Lung microvascular endothelial cell (primary cell): ENCODE results near the gene CCDC102B. TPM values are rescaled to one million over a fixed set of nuclear protein-coding genes. Genes with fewer than 3 reads are reported as not detected.
"Not testable (repeated sequence)": the region's sequence is repeated elsewhere in the genome, so short reads cannot be mapped to it uniquely, and the experiment has no call there.

Experiments
- DNase-seq, 2 donors: peaks; one replicate each; pipeline versions ENCODE4 v3.0.0 to v3.0.0-alpha.2; 2010; ENCODE audit warnings: low read depth in 2 of 2
- total RNA-seq: library from RNA; depleted of rRNA; stranded (reverse); fragments of >200 nt; gene quantifications from 2 replicates; pipeline ENCODE4 v1.2.1, GENCODE V29; 2014

Gene CCDC102B
- total RNA-seq = 13.1 and 17.7 TPM in 2 replicates

DNA sequence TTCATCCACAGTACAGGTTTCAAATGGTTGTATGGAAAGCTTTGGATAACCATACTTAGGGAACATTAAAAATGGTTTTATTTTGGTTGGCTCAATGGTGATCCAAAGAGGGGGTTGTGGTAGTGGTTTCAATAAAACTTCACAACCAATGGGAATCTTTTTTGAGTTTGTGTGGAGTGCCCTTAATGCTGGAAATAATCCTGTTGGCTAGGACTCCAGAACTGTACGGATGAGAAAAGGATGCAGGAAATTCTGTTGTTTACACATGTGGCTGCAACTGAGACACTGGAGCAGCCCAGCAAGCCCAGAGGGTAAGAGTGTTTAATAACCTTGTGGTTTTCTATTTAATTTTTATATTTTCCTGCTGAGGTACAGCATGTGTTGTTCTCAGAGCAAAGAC is at the start of gene CCDC102B:
Gene CCDC102B (plus strand): TSS at position 210 of the 400 bp plus-strand sequence. CDS start 38,684 bp downstream, outside the sequence.
- DNase-seq = peak; percentile 93

GRCh38 chr18:68757126-68757525 is 40.8 kb upstream of the CCDC102B start:
- DNase-seq = no peak

DNA sequence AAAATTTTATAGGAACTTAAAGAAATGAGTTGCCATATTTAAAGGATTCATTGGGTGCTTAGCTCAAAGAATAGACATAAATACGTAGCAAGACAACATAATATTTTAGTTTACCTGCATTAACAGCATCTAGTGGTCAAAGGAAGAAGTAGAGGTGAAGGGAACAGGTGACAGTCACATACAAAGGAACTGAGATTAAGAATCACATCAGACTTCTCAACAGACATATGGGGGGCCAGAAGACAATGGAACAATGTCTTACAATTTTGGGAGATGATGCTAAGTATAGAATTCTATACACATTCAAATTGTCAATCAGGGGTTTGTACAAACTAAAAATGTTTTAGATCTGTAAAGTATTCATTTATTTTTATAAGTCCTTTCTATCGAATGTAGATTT is 38.6 kb upstream of the CCDC102B start:
- no peak for DNase-seq

GRCh38 chr18:68763083-68763482 is 34.8 kb upstream of the CCDC102B start:
- peak in 1 of 2 donors; percentile 72 for DNase-seq

DNA sequence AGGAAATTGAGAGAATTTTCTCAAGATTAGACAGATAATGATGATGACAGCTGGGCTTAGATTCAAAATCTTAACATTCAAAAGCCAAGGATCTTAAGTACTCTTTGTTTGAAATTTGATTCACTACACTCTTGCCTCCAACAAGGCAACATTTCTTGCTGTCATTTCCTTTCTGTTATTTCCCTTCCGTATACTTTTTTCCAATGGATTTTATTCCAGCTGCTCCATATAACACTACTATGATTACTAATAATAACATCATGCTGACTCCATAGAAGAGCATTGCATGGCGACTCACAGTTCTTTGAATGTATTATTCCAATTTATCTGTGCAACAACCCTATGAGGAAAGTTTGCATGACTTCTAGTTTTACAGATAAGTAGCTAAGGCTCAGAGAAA is 33.9 kb upstream of the CCDC102B start:
- peak in 1 of 2 donors; percentile 51 for DNase-seq

DNA sequence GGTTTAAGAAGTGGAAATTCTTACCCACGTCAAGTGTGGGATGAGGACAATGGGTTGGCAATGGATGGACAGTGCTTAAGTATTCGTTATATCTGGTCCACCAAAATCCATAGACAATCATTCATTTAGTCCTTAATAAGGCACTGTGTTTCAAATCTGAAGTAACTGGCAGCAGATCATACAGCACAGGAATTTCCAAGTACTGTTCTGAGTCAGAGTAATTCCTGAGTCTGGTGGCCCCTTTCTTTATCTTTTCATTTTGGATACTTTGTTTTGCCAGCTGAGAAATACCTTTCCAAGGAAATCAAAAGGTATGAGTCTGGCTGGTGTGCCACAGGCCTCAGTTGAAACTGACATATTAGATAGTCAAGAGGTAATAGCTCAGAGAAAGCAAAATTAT is 31.4 kb upstream of the CCDC102B start:
- no peak for DNase-seq

GRCh38 chr18:68769461-68769860 is 28.4 kb upstream of the CCDC102B start:
- DNase-seq = no peak

GRCh38 chr18:68772268-68772667 is 25.6 kb upstream of the CCDC102B start:
- peak in 1 of 2 donors; percentile 10 for DNase-seq

DNA sequence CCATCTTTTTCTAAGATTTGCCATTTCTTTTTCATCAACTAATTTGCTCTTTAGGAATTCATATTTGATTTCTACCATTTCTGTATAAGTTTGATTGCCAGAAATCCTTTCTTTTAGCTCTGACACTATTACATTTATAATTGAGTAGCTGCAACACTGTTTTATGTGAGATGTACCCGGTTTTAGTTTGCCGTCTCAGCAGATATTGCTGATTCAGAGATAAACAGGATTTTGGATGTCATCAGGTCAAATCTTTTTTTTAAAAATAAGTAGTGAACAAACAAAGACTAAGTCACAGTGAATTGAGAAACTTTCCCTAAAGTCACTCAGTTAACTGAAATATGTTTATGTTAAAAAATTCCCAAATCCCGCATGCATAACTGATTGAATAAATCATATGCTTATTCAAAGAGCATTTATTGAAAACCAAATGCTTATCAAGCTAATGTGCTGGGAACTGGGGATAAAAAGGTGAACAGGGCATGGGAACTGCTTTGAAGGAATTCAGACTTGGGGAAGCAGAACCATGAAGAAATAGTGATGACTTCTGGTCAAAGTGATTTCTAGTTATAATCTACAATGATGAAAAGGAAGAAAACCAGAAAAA is 19.5 kb upstream of the CCDC102B start:
- no peak for DNase-seq

- no peak for DNase-seq
These were observed 18.7 kb upstream of the CCDC102B start for GRCh38 chr18:68779169-68779568.

DNA sequence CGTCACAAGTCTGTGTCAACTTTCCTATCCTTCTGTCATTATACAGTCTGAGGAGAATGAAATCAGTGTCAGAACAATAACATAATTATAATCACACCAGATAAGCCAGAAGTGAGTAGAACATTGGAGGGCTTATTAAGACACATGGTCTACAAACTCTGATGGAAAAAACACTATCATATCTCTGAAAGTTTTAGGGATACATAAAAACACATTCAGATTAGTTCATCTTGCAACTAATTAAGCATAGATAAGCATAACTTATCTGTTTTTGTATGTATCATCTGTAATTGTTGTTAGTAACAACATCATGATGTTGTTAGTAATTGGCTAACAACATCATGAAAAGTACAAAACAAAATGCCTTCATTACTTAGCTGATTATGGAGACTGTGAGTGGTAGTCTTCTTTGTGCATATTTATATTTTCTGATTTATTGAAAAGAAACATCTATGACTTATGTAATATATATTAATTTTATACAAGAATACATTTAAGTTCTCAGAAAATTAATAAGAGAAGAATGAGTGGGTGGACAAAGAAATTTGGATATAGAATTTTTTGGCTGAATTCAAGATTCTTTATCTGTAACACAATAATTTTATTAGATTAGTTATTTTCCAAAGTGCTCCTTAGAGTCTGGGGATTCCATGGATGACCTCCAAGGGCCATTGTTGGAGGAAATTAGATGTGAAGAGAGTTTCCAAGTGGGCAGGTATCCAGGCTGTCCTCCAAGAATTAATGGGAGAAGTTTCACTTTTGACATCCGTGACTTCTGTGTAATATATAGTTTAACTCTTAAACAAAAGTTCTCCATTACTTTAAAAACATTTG is 16.9 kb upstream of the CCDC102B start:
- no peak for DNase-seq

DNA sequence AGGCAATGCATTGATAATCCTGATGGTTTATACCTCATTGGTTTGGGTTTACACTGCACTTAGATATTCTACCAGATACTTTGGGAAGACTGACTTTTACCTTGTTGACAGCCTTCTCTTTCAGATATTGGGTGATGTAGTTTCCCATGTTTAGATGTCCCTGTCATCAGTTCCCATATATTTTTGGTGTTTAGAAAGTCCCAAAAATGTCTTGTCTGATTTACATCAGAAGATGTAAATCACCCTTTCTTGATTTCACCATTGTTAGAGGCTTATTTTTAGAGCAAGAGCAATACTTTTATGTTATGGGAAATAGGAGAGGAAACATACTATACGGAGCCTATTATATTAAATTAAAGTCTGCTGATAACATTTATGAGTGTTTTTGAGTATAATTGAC is 14.4 kb upstream of the CCDC102B start:
- no peak for DNase-seq

DNA sequence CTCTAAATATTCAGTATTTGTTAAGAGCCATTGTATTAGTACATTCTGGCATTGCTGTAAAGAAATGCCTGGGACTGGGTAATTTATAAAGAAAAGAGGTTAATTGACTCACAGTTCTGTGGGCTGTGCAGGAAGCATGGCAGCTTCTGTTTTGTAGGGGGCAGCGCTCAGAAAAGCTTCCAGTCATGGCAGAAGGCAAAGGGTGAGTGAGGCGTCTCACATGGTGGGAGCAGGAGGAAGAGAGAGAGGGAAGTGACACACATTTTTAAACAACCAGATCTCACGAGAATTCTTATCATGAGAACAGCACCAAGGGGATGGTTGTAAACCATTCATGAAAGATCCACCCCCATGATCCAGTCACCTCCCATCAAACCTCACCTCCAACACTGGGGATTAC is 13.8 kb upstream of the CCDC102B start:
- no peak for DNase-seq

DNA sequence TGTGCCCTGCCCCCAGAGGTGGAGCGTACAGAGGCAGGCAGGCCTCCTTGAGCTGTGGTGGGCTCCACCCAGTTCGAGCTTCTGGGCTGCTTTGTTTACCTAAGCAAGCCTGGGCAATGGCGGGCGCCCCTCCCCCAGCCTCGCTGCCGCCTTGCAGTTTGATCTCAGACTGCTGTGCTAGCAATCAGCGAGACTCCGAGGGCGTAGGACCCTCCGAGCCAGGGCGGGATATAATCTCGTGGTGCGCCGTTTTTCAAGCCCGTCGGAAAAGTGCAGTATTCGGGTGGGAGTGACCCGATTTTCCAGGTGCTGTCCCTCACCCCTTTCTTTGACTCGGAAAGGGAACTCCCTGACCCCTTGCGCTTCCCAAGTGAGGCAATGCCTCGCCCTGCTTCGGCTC is 7.6 kb upstream of the CCDC102B start:
- DNase-seq = not testable (repeated sequence)

- no peak for DNase-seq
These were observed 6.1 kb upstream of the CCDC102B start for GRCh38 chr18:68791801-68792200.

GRCh38 chr18:68793951-68794350 is 3.9 kb upstream of the CCDC102B start:
- DNase-seq = no peak

DNA sequence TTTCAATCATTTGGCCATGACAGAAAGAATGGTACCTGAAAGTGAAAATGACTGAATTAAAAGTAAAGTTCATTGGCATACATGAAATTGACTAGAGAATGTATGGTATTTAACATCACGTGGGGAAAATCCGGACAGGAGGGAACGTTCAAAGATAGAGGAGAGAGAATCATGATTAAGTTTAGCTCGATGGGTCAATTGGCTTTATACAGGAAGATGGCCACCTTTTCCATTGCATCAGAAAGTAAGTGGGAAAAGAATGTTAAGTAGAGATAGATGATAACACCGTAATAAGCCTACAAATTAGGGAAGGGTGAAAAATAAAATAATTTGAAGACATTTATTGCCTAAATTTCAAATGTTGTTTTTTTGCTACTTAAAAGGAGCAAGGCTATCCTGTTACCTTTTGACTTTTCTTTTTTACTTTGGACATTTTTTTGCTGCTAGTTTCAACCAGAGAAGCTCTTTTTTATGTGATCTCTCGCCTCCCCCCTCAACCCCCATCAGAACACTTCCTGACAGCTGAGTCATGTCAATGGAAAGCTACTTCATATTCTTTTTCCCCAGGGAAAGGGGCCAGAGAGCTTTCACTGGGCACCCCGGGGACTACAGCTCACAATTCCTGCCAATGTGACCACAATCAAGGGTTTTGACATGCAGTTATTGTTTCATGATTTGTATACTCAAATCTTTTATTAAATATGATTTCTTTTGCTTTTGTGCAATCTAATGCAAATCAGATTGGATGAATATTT is 767 bp upstream of the CCDC102B start:
- peak; percentile 91 to 95 for DNase-seq

- no peak for DNase-seq
These were observed 2.2 kb downstream of the CCDC102B start for GRCh38 chr18:68800075-68800474.

DNA sequence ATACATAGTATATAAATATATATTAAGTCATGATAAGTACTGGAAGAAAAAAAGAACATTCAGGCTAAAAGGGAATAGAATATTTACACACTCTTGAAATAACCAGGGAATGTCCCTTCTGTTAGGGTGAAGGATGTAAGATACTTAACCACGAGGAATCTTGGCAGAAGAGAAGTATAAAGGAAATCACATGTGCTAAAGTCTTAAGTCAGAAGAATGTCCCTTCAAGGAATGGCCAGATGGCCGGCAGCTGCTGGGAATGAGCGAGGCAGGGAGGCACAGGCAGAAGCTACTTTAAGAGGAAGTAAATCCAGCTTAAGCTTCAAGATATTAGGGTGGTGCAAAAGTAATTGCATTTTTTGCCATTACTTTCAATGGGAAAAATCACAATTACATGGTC is 5.5 kb downstream of the CCDC102B start:
- peak in 1 of 2 donors; percentile 84 for DNase-seq

DNA sequence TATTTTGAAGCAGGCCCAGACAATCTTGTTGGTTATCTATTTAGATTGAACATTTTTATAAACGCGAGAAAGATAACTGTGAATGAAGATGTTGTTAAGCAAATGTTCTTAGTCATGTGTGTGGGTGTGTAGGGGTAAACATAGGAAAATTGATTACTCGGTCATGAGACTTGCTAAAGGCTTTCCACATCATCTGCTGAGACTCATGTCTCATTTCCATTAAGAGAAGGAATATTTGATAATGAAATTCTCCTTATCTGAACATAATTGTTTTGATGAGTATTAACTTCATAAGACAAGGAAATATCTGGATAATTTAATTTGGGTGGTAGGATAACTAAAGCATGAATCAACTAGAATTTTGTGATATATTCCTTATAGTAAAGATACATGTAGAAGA is 19.7 kb downstream of the CCDC102B start:
- no peak for DNase-seq

- no peak for DNase-seq
These were observed 20.7 kb downstream of the CCDC102B start for GRCh38 chr18:68818584-68818983.

DNA sequence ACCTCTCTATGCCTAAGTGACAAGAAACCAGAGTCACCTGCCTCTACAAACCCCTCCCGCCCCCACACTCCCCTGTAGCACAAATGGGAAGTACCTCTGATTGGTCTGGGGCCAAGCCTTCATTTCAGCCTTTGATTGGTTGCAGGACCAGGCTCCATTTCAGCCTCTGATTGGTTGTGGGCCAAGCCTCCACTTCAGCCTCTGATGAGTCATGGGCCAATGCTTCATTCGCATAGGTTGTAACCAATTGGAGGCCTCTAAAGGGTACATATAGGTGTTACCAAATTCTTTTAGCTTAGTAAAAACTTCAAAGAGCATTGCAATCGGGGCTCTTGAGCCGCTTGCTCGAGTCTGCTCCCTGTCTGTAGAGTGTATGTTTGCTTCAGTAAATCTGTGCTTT is 25.0 kb downstream of the CCDC102B start:
- DNase-seq = no peak
